ENCODE data around the gene MED27. TPM values are rescaled to one million over a fixed set of nuclear protein-coding genes. Genes with fewer than 3 reads are reported as not detected.

Gene MED27
- total and polyA plus RNA-seq, 5 donors from 2014 or later = 28.7 to 58.5 (median 45.9) TPM

DNA sequence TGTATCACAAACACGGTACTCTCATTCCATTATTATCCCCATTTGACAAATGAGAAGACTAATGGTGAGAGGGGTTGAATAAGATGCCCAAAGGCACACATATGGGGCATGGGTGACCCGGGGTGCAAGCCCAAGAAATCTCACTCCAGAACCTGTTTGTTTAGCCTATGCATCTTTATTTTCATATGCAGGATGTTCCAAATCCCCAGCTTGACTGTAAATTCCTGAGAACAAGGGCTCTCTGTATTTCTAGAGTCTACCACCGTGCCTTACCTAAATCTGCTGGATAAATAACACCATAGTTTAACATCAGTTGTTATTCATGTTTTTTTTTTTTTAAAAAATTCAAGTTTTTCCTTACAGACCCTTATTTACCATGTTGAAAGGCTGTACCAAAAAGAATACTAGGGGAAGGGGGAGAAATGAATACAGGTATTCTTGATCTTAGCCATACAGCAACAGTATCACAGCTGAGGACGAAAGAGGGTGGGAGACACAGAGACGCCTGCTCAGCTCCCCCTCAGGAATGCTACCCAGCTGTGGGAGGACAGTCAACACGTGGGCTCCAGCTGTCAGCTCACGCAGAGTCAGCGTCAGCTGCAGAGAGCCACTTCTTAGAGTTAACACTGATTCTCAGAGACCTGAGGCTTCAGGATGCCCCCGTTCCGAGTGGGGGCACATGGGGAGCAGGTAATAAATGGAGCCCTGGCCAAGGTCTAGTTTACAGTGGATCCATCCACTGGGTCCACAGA is 86.6 kb downstream of the MED27 start:
- H3K4me1 Mint-ChIP-seq = peaks cover 0 to 4% (median under 1%) of the 10 kb centered on the region in 4 donors
- ATAC-seq (ENCODE audit: low read depth in 2 of 2) = no peak
- no peak overlapping the region for H3K27ac ChIP-seq (ENCODE audit: insufficient read depth, low read length, poor library complexity, severe bottlenecking)
- peak overlapping the region in 1 of 3 donors; percentile 41 for H3K27ac Mint-ChIP-seq
- H3K4me3 ChIP-seq (ENCODE audit: low read depth, low read length) = no peak overlapping the region
- no peaks in the 10 kb centered on the region for H3K9me3 ChIP-seq (ENCODE audit: control insufficient read depth in 2 of 2, low read length in 2 of 2)
- H3K36me3 Mint-ChIP-seq = peaks cover 24% of the 10 kb centered on the region
- no peak overlapping the region for H3K4me3 Mint-ChIP-seq
- DNase-seq = no peak
- H3K27me3 ChIP-seq (ENCODE audit: control insufficient read depth, insufficient read depth, low read length) = no peaks in the 10 kb centered on the region
- H3K27me3 Mint-ChIP-seq = peaks cover 4% of the 10 kb centered on the region
- H3K9me3 Mint-ChIP-seq = no peaks in the 10 kb centered on the region
- H3K36me3 ChIP-seq (ENCODE audit: control insufficient read depth, insufficient read depth, low read length) = peaks cover 10% of the 10 kb centered on the region
- H3K4me1 ChIP-seq (ENCODE audit: control insufficient read depth, insufficient read depth, low read length, poor library complexity, severe bottlenecking) = no peaks in the 10 kb centered on the region

DNA sequence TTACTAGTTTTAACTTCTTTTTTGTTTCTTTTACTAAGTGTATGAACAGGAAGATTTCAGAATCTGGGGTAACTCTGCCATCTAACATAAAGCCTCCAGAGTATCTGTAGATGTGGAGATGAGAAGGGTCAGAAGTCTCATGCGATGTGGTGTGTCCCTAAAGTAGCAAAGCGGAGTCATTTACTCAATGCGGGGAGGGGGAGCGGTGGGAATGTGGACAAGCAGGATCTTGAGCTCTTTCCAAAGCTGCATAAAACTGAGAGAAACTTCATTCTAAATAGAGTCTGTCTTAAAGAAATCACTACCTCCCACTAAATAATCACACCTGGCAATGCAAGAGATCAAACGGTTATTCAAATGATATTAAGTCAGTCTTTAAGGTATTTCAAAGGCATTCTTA is 92.4 kb downstream of the MED27 start:
- Histone ChIP-seq H3K27me3 (ENCODE audit: control insufficient read depth, insufficient read depth, low read length) (no peaks in the 10 kb centered on the region), H3K9me3 (ENCODE audit: control insufficient read depth in 2 of 2, low read length in 2 of 2) (no peaks in the 10 kb centered on the region), H3K4me3 (ENCODE audit: low read depth, low read length) (no peak overlapping the region), H3K27ac (ENCODE audit: insufficient read depth, low read length, poor library complexity, severe bottlenecking) (no peak overlapping the region), H3K36me3 (ENCODE audit: control insufficient read depth, insufficient read depth, low read length) (no peaks in the 10 kb centered on the region), H3K4me1 (ENCODE audit: control insufficient read depth, insufficient read depth, low read length, poor library complexity, severe bottlenecking) (no peaks in the 10 kb centered on the region)
- Mint-ChIP-seq H3K27me3 (no peaks in the 10 kb centered on the region), H3K4me1 (peaks cover 0 to 5% (median under 1%) of the 10 kb centered on the region in 4 donors), H3K4me3 (no peak overlapping the region), H3K27ac (no peak overlapping the region), H3K9me3 (no peaks in the 10 kb centered on the region), H3K36me3 (peaks cover 18% of the 10 kb centered on the region)
- ATAC-seq (ENCODE audit: low read depth in 2 of 2) = no peak
- DNase-seq = no peak

DNA sequence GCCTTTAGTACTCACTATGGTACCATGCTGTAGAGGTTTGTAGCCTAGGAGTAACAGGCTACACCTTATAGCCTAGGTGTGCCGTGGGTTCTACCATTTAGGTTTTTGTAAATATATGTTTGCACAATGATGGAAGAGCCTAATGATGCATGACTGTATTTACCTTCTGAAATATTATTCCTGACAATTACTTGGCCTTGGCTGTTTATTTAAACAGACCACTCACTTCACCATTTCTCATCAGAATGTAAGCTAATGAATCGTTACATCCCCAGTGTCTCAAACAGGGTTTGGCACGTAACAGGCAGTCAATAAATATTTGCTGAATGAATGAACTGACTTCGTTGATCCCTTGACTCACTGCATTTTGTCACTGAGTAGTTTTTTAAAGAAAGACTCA is 93.1 kb downstream of the MED27 start:
- H3K27ac Mint-ChIP-seq = no peak overlapping the region
- H3K9me3 Mint-ChIP-seq = no peaks in the 10 kb centered on the region
- H3K4me1 Mint-ChIP-seq = peaks cover 0 to 5% (median under 1%) of the 10 kb centered on the region in 4 donors
- DNase-seq (no peak), ATAC-seq (ENCODE audit: low read depth in 2 of 2) (no peak)
- Histone ChIP-seq H3K36me3 (ENCODE audit: control insufficient read depth, insufficient read depth, low read length) (no peaks in the 10 kb centered on the region), H3K27me3 (ENCODE audit: control insufficient read depth, insufficient read depth, low read length) (no peaks in the 10 kb centered on the region), H3K4me1 (ENCODE audit: control insufficient read depth, insufficient read depth, low read length, poor library complexity, severe bottlenecking) (no peaks in the 10 kb centered on the region), H3K4me3 (ENCODE audit: low read depth, low read length) (no peak overlapping the region), H3K9me3 (ENCODE audit: control insufficient read depth in 2 of 2, low read length in 2 of 2) (no peaks in the 10 kb centered on the region), H3K27ac (ENCODE audit: insufficient read depth, low read length, poor library complexity, severe bottlenecking) (no peak overlapping the region)
- peaks cover 18% of the 10 kb centered on the region for H3K36me3 Mint-ChIP-seq
- H3K27me3 Mint-ChIP-seq = no peaks in the 10 kb centered on the region
- H3K4me3 Mint-ChIP-seq = no peak overlapping the region

DNA sequence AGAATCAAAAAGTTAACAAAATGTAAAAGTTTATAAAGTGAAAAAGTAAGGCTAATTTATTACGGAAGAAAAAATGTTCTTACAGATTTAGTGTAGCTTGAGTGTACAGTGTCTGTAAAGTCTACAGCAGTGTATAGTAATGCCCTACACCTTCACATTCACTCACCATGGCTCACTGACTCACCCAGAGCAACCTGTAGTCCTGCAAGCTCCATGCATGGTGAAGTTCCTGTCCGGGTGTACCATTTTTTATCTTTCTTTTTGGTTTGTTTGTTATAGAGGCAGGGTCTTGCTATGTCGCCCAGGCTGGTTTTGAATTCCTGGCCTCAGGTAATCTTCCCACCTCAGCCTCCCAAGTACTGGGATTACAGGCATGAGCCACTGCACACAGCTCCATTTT is 93.6 kb downstream of the MED27 start:
- H3K9me3 Mint-ChIP-seq = no peaks in the 10 kb centered on the region

DNA sequence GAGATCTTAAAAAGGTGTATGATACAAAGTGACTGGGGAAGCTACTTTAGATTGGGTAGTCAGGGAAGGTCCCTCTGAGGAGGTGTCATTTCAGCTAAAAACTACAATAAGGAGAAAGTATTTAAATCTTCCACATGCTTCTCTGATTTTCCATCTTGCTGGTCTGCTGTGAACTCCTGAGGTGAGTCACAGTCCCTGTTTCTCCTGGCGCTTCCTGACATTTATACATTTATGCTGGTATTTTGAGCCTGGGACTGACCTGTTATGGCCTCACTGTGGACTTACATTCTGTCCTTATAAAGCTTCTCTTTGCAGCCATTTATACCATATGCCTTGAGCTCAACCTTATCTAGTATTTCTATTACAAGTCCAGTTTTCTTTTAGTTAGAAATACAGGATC is 95.1 kb downstream of the MED27 start:
- Histone ChIP-seq H3K4me3 (ENCODE audit: low read depth, low read length) (no peak overlapping the region), H3K36me3 (ENCODE audit: control insufficient read depth, insufficient read depth, low read length) (no peaks in the 10 kb centered on the region), H3K9me3 (ENCODE audit: control insufficient read depth in 2 of 2, low read length in 2 of 2) (no peaks in the 10 kb centered on the region), H3K27ac (ENCODE audit: insufficient read depth, low read length, poor library complexity, severe bottlenecking) (no peak overlapping the region), H3K27me3 (ENCODE audit: control insufficient read depth, insufficient read depth, low read length) (no peaks in the 10 kb centered on the region), H3K4me1 (ENCODE audit: control insufficient read depth, insufficient read depth, low read length, poor library complexity, severe bottlenecking) (no peaks in the 10 kb centered on the region)
- Mint-ChIP-seq H3K9me3 (no peaks in the 10 kb centered on the region), H3K4me1 (peaks cover 0 to 5% (median 5%) of the 10 kb centered on the region in 4 donors), H3K36me3 (peaks cover 14% of the 10 kb centered on the region), H3K27ac (no peak overlapping the region), H3K27me3 (no peaks in the 10 kb centered on the region), H3K4me3 (no peak overlapping the region)
- DNase-seq (no peak), ATAC-seq (ENCODE audit: low read depth in 2 of 2) (no peak)

More for the DNA sequence above, 93.6 kb downstream of the MED27 start:
- no peaks in the 10 kb centered on the region for H3K27me3 ChIP-seq (ENCODE audit: control insufficient read depth, insufficient read depth, low read length)
- H3K4me1 Mint-ChIP-seq = peaks cover 0 to 5% (median 4%) of the 10 kb centered on the region in 4 donors
- ATAC-seq (ENCODE audit: low read depth in 2 of 2) (no peak), DNase-seq (no peak)
- H3K4me1 ChIP-seq (ENCODE audit: control insufficient read depth, insufficient read depth, low read length, poor library complexity, severe bottlenecking) = no peaks in the 10 kb centered on the region
- no peak overlapping the region for H3K4me3 ChIP-seq (ENCODE audit: low read depth, low read length)
- H3K27ac ChIP-seq (ENCODE audit: insufficient read depth, low read length, poor library complexity, severe bottlenecking) = no peak overlapping the region
- peaks cover 18% of the 10 kb centered on the region for H3K36me3 Mint-ChIP-seq
- no peak overlapping the region for H3K4me3 Mint-ChIP-seq
- H3K36me3 ChIP-seq (ENCODE audit: control insufficient read depth, insufficient read depth, low read length) = no peaks in the 10 kb centered on the region
- no peaks in the 10 kb centered on the region for H3K27me3 Mint-ChIP-seq
- H3K27ac Mint-ChIP-seq = no peak overlapping the region
- no peaks in the 10 kb centered on the region for H3K9me3 ChIP-seq (ENCODE audit: control insufficient read depth in 2 of 2, low read length in 2 of 2)

DNA sequence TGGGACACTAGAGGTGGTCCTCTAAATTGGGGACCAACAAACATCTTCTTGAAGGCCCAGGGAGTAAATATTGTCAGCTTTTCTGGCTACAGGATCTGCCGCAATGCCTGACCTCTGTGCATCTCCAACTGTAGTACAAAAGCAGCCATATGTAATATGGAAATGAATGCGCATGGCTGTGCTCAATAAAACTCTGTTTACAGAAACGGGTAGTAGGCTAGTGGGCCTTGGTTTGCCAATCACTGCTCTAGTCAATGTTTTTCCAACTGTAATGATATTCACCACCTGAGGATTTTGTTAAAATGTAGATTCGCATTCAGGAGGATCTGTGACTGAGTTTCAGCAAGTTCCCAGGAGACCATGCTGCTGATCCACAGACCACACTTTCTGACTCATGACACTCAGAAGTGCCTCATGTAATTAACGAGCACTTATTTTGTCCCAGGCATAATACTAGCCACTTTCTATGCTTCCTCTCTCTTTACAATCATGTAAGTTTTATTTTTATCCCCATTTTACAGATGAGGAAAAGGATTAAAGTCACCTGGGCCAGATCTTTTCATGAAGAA is 96.9 kb downstream of the MED27 start:
- Histone ChIP-seq H3K4me3 (ENCODE audit: low read depth, low read length) (no peak overlapping the region), H3K36me3 (ENCODE audit: control insufficient read depth, insufficient read depth, low read length) (no peaks in the 10 kb centered on the region), H3K27me3 (ENCODE audit: control insufficient read depth, insufficient read depth, low read length) (no peaks in the 10 kb centered on the region), H3K27ac (ENCODE audit: insufficient read depth, low read length, poor library complexity, severe bottlenecking) (no peak overlapping the region), H3K4me1 (ENCODE audit: control insufficient read depth, insufficient read depth, low read length, poor library complexity, severe bottlenecking) (no peaks in the 10 kb centered on the region), H3K9me3 (ENCODE audit: control insufficient read depth in 2 of 2, low read length in 2 of 2) (no peaks in the 10 kb centered on the region)
- ATAC-seq (ENCODE audit: low read depth in 2 of 2) = no peak
- no peak overlapping the region for H3K4me3 Mint-ChIP-seq
- no peaks in the 10 kb centered on the region for H3K27me3 Mint-ChIP-seq
- peaks cover 14% of the 10 kb centered on the region for H3K36me3 Mint-ChIP-seq
- peaks cover 0 to 10% (median 6%) of the 10 kb centered on the region in 4 donors for H3K4me1 Mint-ChIP-seq
- DNase-seq = no peak
- no peak overlapping the region for H3K27ac Mint-ChIP-seq
- H3K9me3 Mint-ChIP-seq = no peaks in the 10 kb centered on the region

DNA sequence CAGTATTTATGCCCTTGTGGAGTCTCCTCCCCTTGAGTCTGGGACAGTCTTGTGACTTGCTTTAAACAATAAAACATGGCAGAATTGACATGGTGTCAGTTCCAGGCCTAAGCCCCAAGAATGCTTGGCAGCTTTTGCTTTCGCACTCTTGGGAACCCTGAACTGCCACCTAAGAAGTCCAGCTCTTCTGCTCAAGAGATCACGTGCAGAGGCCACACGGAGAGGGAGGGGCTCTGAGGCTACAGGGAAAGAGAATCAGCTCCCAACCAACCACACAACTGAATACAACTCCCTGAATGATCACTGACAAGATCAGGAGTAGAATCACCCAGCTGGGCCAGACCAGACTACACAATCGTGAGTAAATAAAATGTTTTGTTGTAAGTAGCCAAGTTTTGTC is 97.6 kb downstream of the MED27 start:
- H3K4me3 Mint-ChIP-seq = no peak overlapping the region
- DNase-seq (no peak), ATAC-seq (ENCODE audit: low read depth in 2 of 2) (no peak)
- Histone ChIP-seq H3K9me3 (ENCODE audit: control insufficient read depth in 2 of 2, low read length in 2 of 2) (no peaks in the 10 kb centered on the region), H3K27ac (ENCODE audit: insufficient read depth, low read length, poor library complexity, severe bottlenecking) (no peak overlapping the region), H3K4me3 (ENCODE audit: low read depth, low read length) (no peak overlapping the region), H3K4me1 (ENCODE audit: control insufficient read depth, insufficient read depth, low read length, poor library complexity, severe bottlenecking) (no peaks in the 10 kb centered on the region), H3K36me3 (ENCODE audit: control insufficient read depth, insufficient read depth, low read length) (no peaks in the 10 kb centered on the region), H3K27me3 (ENCODE audit: control insufficient read depth, insufficient read depth, low read length) (no peaks in the 10 kb centered on the region)
- H3K4me1 Mint-ChIP-seq = peaks cover 0 to 11% (median 7%) of the 10 kb centered on the region in 4 donors
- H3K27ac Mint-ChIP-seq = no peak overlapping the region
- no peaks in the 10 kb centered on the region for H3K27me3 Mint-ChIP-seq
- no peaks in the 10 kb centered on the region for H3K9me3 Mint-ChIP-seq
- H3K36me3 Mint-ChIP-seq = peaks cover 10% of the 10 kb centered on the region

Measured in CD4-positive, CD25-positive, alpha-beta regulatory T cell (primary cell).